Right lobe of liver (tissue), 4 donors: Measurements from ENCODE around the gene KCNAB1.

ENCODE experiments used
- POLR2A ChIP-seq: fragments of 450-650 bp; IDR thresholded peaks from one replicate; pipeline ENCODE4 v1.6.1; 2017; ENCODE audit warnings: antibody characterized with exemption, mild to moderate bottlenecking
- TF ChIP-seq, protein P1 (sequence below), 4 donors: fragments of 200-600 bp in 3 of 4; fragments of 450-650 bp in 1 of 4; IDR thresholded peaks; one replicate each; pipeline versions ENCODE4 v1.5.1 to v1.8.0; 2016 to 2022; ENCODE audit warnings: antibody characterized with exemption in 4 of 4, mild to moderate bottlenecking in 2 of 4
- donor health status: DM: no; HTN: no; CAD: no.
- donor health status: DM: no; HTN: no; CAD: no.
- donor health status: DM: no; HTN: yes; CAD: no.

DNA sequence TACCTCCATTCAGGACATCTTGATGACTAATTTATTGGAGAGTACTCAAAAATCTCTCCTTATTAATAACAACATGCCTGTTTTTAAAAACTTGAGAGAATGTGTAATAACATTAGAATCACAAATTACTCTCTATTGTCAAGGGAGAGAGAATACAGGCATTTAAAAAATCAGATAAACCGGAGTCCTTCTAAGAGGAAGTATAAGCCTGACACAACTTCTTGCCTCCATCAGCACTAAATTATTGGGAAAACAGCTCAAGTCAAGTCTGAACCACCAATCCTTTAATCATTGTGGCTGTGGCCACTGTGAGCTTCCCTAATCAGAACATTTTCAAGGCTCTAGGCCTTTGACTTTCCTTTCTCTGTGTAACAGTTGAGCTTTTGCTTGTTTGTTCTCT is 396.6 kb downstream of the KCNAB1 start:
- TF ChIP-seq, protein P1, sequence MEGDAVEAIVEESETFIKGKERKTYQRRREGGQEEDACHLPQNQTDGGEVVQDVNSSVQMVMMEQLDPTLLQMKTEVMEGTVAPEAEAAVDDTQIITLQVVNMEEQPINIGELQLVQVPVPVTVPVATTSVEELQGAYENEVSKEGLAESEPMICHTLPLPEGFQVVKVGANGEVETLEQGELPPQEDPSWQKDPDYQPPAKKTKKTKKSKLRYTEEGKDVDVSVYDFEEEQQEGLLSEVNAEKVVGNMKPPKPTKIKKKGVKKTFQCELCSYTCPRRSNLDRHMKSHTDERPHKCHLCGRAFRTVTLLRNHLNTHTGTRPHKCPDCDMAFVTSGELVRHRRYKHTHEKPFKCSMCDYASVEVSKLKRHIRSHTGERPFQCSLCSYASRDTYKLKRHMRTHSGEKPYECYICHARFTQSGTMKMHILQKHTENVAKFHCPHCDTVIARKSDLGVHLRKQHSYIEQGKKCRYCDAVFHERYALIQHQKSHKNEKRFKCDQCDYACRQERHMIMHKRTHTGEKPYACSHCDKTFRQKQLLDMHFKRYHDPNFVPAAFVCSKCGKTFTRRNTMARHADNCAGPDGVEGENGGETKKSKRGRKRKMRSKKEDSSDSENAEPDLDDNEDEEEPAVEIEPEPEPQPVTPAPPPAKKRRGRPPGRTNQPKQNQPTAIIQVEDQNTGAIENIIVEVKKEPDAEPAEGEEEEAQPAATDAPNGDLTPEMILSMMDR (IDR thresholded peaks at IDR 0.05): no peak
- TF ChIP-seq POLR2A: no peak
